HG03457 (cell line): Measurements from ENCODE around the gene NOTUM.
"Not testable (repeated sequence)": the region's sequence is repeated elsewhere in the genome, so short reads cannot be mapped to it uniquely, and the experiment has no call there.

Experiments
- ATAC-seq: cut with Tn5 transposase; IDR thresholded peaks from one replicate; pipeline ENCODE4 v1.9.1; 2021; ENCODE audit warnings: moderate number of reproducible peaks; ENCODE audit not compliant: unreplicated experiment

The NOTUM gene

GRCh38 chr17:81996757-81997441 is 35.9 kb upstream of the NOTUM start:
- ATAC-seq = no peak

GRCh38 chr17:81996232-81996756 is 35.3 kb upstream of the NOTUM start:
- ATAC-seq = no peak

GRCh38 chr17:81995463-81996231 is 34.7 kb upstream of the NOTUM start:
- no peak for ATAC-seq

- no peak for ATAC-seq
Measured at GRCh38 chr17:81994593-81995462, 33.8 kb upstream of the NOTUM start.

- no peak for ATAC-seq
Measured at GRCh38 chr17:81993729-81994592, 33.0 kb upstream of the NOTUM start.

- no peak for ATAC-seq
Measured at GRCh38 chr17:81992306-81993102, 31.5 kb upstream of the NOTUM start.

GRCh38 chr17:81991684-81992305 is 30.8 kb upstream of the NOTUM start:
- ATAC-seq = no peak

GRCh38 chr17:81990836-81991683 is 30.1 kb upstream of the NOTUM start:
- ATAC-seq = no peak

GRCh38 chr17:81987161-81987770 is 26.3 kb upstream of the NOTUM start:
- ATAC-seq = no peak

- no peak for ATAC-seq
Measured at GRCh38 chr17:81986606-81987005, 25.6 kb upstream of the NOTUM start.

- ATAC-seq = no peak
Measured at GRCh38 chr17:81984773-81985410, 23.9 kb upstream of the NOTUM start.

- no peak for ATAC-seq
Measured at GRCh38 chr17:81983639-81984373, 22.8 kb upstream of the NOTUM start.

GRCh38 chr17:81983011-81983638 is 22.1 kb upstream of the NOTUM start:
- no peak for ATAC-seq

GRCh38 chr17:81981511-81981910 is 20.5 kb upstream of the NOTUM start:
- not testable (repeated sequence) for ATAC-seq

GRCh38 chr17:81980707-81981343 is 19.8 kb upstream of the NOTUM start:
- no peak for ATAC-seq

- ATAC-seq = no peak
Measured at GRCh38 chr17:81980122-81980521, 19.1 kb upstream of the NOTUM start.
